SU-DHL-6 (cell line): ENCODE results near the gene DSCAML1.

Experiments
- H2AFZ ChIP-seq: fragments of 200-600 bp; sonication (generic); 2 replicates; pipeline ENCODE4 v1.6.1; 2014; ENCODE audit warnings: low read depth, mild to moderate bottlenecking, moderate library complexity, mixed read lengths, antibody characterized with exemption, low read length; ENCODE audit not compliant: severe bottlenecking
- H3F3A ChIP-seq: fragments of 200-600 bp; shearing (Covaris generic); 2 replicates; pipeline ENCODE4 v1.6.0; 2016; ENCODE audit warnings: antibody characterized with exemption, mild to moderate bottlenecking; ENCODE audit not compliant: insufficient read depth
- H3K27ac ChIP-seq: fragments of 200-600 bp; sonication (generic); 2 replicates; pipeline ENCODE4 v1.5.1; 2016; ENCODE audit warnings: low read depth, mild to moderate bottlenecking, low read length, moderate library complexity, mixed read lengths
- H3K27me3 ChIP-seq: fragments of 200-600 bp; sonication (generic), shearing (Covaris generic); 2 replicates; pipeline ENCODE4 v1.6.0; 2014; ENCODE audit warnings: mild to moderate bottlenecking, low read length
- H3K36me3 ChIP-seq: fragments of 200-600 bp; sonication (generic); 2 replicates; pipeline ENCODE4 v1.6.1; 2014; ENCODE audit warnings: mild to moderate bottlenecking, low read length, mixed read lengths
- H3K4me2 ChIP-seq: fragments of 300-600, 200-600 bp; shearing (Covaris generic), sonication (generic); 2 replicates; pipeline ENCODE4 v1.6.0; 2014; ENCODE audit warnings: low read length, low read depth, mild to moderate bottlenecking; ENCODE audit not compliant: poor library complexity, severe bottlenecking
- H3K4me3 ChIP-seq: fragments of 200-600 bp; sonication (generic); 2 replicates; pipeline ENCODE4 v1.5.1; 2014; ENCODE audit warnings: antibody characterized with exemption, low read length, mild to moderate bottlenecking, mixed read lengths; ENCODE audit not compliant: insufficient read depth, poor library complexity, severe bottlenecking
- H3K79me2 ChIP-seq: fragments of 200-600 bp; sonication (generic); 2 replicates; pipeline ENCODE4 v1.6.1; 2014; ENCODE audit warnings: mild to moderate bottlenecking, low read length, moderate library complexity; ENCODE audit not compliant: insufficient read depth
- H3K9ac ChIP-seq: fragments of 200-600 bp; sonication (generic); 2 replicates; pipeline ENCODE4 v1.7.0; 2014; ENCODE audit warnings: mild to moderate bottlenecking, low read length
- H3K9me2 ChIP-seq: fragments of 200-600 bp; sonication (generic); replicated peaks from 2 replicates; pipeline ENCODE4 v1.6.1; 2014; ENCODE audit warnings: low read length; ENCODE audit not compliant: insufficient read depth
- H3K9me3 ChIP-seq: fragments of 200-600 bp; sonication (generic); 2 replicates; pipeline ENCODE4 v1.6.1; 2014; ENCODE audit warnings: low read length, mixed read lengths; ENCODE audit not compliant: insufficient read depth
- H4K20me1 ChIP-seq: fragments of 200-600 bp; sonication (generic); 2 replicates; pipeline ENCODE4 v1.6.1; 2014; ENCODE audit warnings: low read depth, mild to moderate bottlenecking, antibody characterized with exemption, low read length, moderate library complexity, mixed read lengths
- CTCF ChIP-seq: fragments of 200-600 bp; sonication (generic); IDR thresholded peaks from one replicate; pipeline ENCODE4 v1.5.1; 2017; ENCODE audit warnings: antibody characterized with exemption, mild to moderate bottlenecking, low read length, moderate library complexity; ENCODE audit not compliant: insufficient read depth, poor library complexity, severe bottlenecking
- EZH2phosphoT487 ChIP-seq: fragments of 200-600 bp; sonication (generic), shearing (Covaris generic); conservative IDR thresholded peaks from 2 replicates; pipeline ENCODE4 v1.6.1; 2018; ENCODE audit warnings: mild to moderate bottlenecking, antibody characterized with exemption, low read length, moderate library complexity, mixed read lengths

The DSCAML1 gene

GRCh38 chr11:117468888-117469287 lies 328.1 kb downstream of the DSCAML1 start:
- no peaks in the 10 kb centered on the region for H3K27me3 ChIP-seq
- H3K9me2 ChIP-seq: no peaks in the 10 kb centered on the region
- no peak for TF ChIP-seq EZH2phosphoT487
- TF ChIP-seq CTCF: no peak

GRCh38 chr11:117467770-117468169 lies 329.2 kb downstream of the DSCAML1 start:
- Histone ChIP-seq H3K79me2 (no peaks in the 10 kb centered on the region), H3K9me3 (no peaks in the 10 kb centered on the region), H3K9me2 (no peaks in the 10 kb centered on the region), H3K4me2 (no peak overlapping the region), H3K27me3 (no peaks in the 10 kb centered on the region), H3K9ac (no peak overlapping the region), H4K20me1 (no peaks in the 10 kb centered on the region), H2AFZ (no peak overlapping the region), H3K27ac (no peak overlapping the region), H3K4me3 (no peak overlapping the region), H3K36me3 (no peaks in the 10 kb centered on the region), H3F3A (no peaks in the 10 kb centered on the region)
- TF ChIP-seq CTCF (no peak), EZH2phosphoT487 (no peak)

More at GRCh38 chr11:117468888-117469287, 328.1 kb downstream of the DSCAML1 start:
- no peaks in the 10 kb centered on the region for H3K36me3 ChIP-seq
- H3K4me2 ChIP-seq: no peak overlapping the region
- no peaks in the 10 kb centered on the region for H3K9me3 ChIP-seq
- H4K20me1 ChIP-seq: no peaks in the 10 kb centered on the region
- H3K79me2 ChIP-seq: no peaks in the 10 kb centered on the region
- H3K27ac ChIP-seq: no peak overlapping the region
- no peak overlapping the region for H3K9ac ChIP-seq
- no peak overlapping the region for H2AFZ ChIP-seq
- H3F3A ChIP-seq: no peaks in the 10 kb centered on the region
- H3K4me3 ChIP-seq: no peak overlapping the region

DNA sequence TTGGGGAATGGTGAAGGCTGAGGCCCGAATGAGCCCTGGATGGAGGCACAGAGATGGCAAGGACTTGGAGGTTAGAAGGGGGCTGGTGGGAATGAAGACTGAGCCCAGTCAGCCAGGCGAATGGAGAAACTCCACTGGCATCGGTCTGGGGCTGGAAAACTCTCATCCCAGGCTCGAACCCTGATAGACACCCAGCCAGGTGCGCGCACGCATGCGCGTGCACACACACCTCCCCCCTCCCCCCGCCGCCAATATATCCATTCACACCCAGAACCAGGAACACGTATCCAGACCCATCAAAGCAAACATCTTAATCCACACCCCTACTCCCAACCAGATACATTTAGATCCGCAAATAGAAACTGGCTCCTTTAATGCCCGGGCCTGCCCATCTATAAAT lies 330.1 kb downstream of the DSCAML1 start:
- no peaks in the 10 kb centered on the region for H3K9me3 ChIP-seq
- H3F3A ChIP-seq: no peaks in the 10 kb centered on the region
- no peaks in the 10 kb centered on the region for H3K9me2 ChIP-seq
- no peak overlapping the region for H3K4me3 ChIP-seq
- no peaks in the 10 kb centered on the region for H3K79me2 ChIP-seq
- TF ChIP-seq CTCF (no peak), EZH2phosphoT487 (no peak)
- H3K27ac ChIP-seq: no peak overlapping the region
- no peaks in the 10 kb centered on the region for H4K20me1 ChIP-seq
- H3K4me2 ChIP-seq: no peak overlapping the region
- H3K27me3 ChIP-seq: no peaks in the 10 kb centered on the region
- no peak overlapping the region for H2AFZ ChIP-seq
- H3K36me3 ChIP-seq: no peaks in the 10 kb centered on the region
- H3K9ac ChIP-seq: no peak overlapping the region
